Measurements from ENCODE around the gene SESN3.
"Not testable (repeated sequence)": the region's sequence is repeated elsewhere in the genome, so short reads cannot be mapped to it uniquely, and the experiment has no call there.

Gene SESN3

GRCh38 chr11:95251896-95252295 is 20.9 kb upstream of the SESN3 start:
- not testable (repeated sequence) for FAIRE-seq; DNase-seq (ENCODE audit: low spot score)

GRCh38 chr11:95248666-95249467 is 17.9 kb upstream of the SESN3 start:
- FAIRE-seq: no peak
- DNase-seq (ENCODE audit: low spot score): no peak

- FAIRE-seq (no peak), DNase-seq (ENCODE audit: low spot score) (no peak)
Observed at GRCh38 chr11:95247883-95248282, 16.9 kb upstream of the SESN3 start.

- FAIRE-seq: no peak
Observed at GRCh38 chr11:95247127-95247684, 16.2 kb upstream of the SESN3 start.

GRCh38 chr11:95245581-95245980 is 14.6 kb upstream of the SESN3 start:
- FAIRE-seq: no peak

More at GRCh38 chr11:95247127-95247684, 16.2 kb upstream of the SESN3 start:
- no peak for DNase-seq (ENCODE audit: low spot score)

GRCh38 chr11:95245038-95245437 is 14.0 kb upstream of the SESN3 start:
- no peak for DNase-seq (ENCODE audit: low spot score)
- FAIRE-seq: no peak

More at GRCh38 chr11:95245581-95245980, 14.6 kb upstream of the SESN3 start:
- no peak for DNase-seq (ENCODE audit: low spot score)

- no peak for FAIRE-seq
- no peak for DNase-seq (ENCODE audit: low spot score)
Observed at GRCh38 chr11:95243673-95244072, 12.7 kb upstream of the SESN3 start.

- DNase-seq (ENCODE audit: low spot score): no peak
- no peak for FAIRE-seq
Observed at GRCh38 chr11:95242845-95243605, 12.0 kb upstream of the SESN3 start.

GRCh38 chr11:95242091-95242844 is 11.3 kb upstream of the SESN3 start:
- FAIRE-seq: no peak

GRCh38 chr11:95241681-95242081 is 10.7 kb upstream of the SESN3 start:
- DNase-seq (ENCODE audit: low spot score) (no peak), FAIRE-seq (no peak)

More at GRCh38 chr11:95242091-95242844, 11.3 kb upstream of the SESN3 start:
- no peak for DNase-seq (ENCODE audit: low spot score)

- no peak for FAIRE-seq
Observed at GRCh38 chr11:95239871-95240649, 9.1 kb upstream of the SESN3 start.

GRCh38 chr11:95232666-95233065 is 1.7 kb upstream of the SESN3 start:
- FAIRE-seq (no peak), DNase-seq (ENCODE audit: low spot score) (no peak)

More at GRCh38 chr11:95239871-95240649, 9.1 kb upstream of the SESN3 start:
- DNase-seq (ENCODE audit: low spot score): no peak

GRCh38 chr11:95231881-95232605 is 1.0 kb upstream of the SESN3 start:
- DNase-seq (ENCODE audit: low spot score): no peak
- no peak for FAIRE-seq

- DNase-seq (ENCODE audit: low spot score): no peak
- FAIRE-seq: no peak
Observed at GRCh38 chr11:95230810-95231126, 234 bp downstream of the SESN3 start.

- DNase-seq (ENCODE audit: low spot score): no peak
Observed at GRCh38 chr11:95229993-95230809, 801 bp downstream of the SESN3 start.

GRCh38 chr11:95229199-95229992 is 1.6 kb downstream of the SESN3 start:
- FAIRE-seq (no peak), DNase-seq (ENCODE audit: low spot score) (no peak)

More at GRCh38 chr11:95229993-95230809, 801 bp downstream of the SESN3 start:
- FAIRE-seq: no peak

- FAIRE-seq (no peak), DNase-seq (ENCODE audit: low spot score) (no peak)
Observed at GRCh38 chr11:95228081-95228749, 2.8 kb downstream of the SESN3 start.

GRCh38 chr11:95227060-95227459 is 3.9 kb downstream of the SESN3 start:
- DNase-seq (ENCODE audit: low spot score); FAIRE-seq: not testable (repeated sequence)

All from RCC 7860 (cell line).